ENCODE data around the gene STX10. TPM values are rescaled to one million over a fixed set of nuclear protein-coding genes. Genes with fewer than 3 reads are reported as not detected.

The STX10 gene
- total and polyA plus RNA-seq, 7 donors, result 18.5 to 63.3 (median 20.4) TPM

DNA sequence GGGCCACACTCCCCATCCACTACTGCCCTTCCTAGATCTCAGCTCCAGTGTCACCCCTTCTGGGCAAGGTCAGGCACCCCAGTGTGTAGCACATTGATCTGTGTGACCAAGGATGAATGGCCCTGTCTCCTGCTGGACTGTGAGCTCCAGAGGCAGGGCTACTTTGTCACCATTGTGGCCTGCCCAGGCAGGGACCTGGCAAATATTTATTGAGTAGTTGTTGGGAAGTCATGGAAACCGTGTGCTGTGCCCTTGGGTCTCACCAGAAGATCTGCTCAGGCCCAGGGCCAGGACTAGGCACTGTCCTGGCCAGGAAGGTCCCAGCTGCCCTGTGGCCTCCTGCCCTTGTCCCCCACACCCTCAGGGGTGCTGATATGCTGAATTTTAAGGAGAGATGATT, 21.6 kb downstream of the STX10 start:
- Histone ChIP-seq H3K36me3 (ENCODE audit: insufficient read depth in 1 of 2, low read depth in 1 of 2) (peaks cover 0 to 7% of the 10 kb centered on the region in 2 donors), H3K27ac (no peak overlapping the region), H3K4me1 (no peaks in the 10 kb centered on the region), H3K9me3 (no peaks in the 10 kb centered on the region), H3K27me3 (ENCODE audit: insufficient read depth in 3 of 3, low read length in 2 of 3) (no peaks in the 10 kb centered on the region), H3K4me3 (no peak overlapping the region)
- WGBS, 3 donors, result 40 to 57% (median 44%) methylated on average over 1 of the region's 1 CpG
- TF ChIP-seq, protein P1, sequence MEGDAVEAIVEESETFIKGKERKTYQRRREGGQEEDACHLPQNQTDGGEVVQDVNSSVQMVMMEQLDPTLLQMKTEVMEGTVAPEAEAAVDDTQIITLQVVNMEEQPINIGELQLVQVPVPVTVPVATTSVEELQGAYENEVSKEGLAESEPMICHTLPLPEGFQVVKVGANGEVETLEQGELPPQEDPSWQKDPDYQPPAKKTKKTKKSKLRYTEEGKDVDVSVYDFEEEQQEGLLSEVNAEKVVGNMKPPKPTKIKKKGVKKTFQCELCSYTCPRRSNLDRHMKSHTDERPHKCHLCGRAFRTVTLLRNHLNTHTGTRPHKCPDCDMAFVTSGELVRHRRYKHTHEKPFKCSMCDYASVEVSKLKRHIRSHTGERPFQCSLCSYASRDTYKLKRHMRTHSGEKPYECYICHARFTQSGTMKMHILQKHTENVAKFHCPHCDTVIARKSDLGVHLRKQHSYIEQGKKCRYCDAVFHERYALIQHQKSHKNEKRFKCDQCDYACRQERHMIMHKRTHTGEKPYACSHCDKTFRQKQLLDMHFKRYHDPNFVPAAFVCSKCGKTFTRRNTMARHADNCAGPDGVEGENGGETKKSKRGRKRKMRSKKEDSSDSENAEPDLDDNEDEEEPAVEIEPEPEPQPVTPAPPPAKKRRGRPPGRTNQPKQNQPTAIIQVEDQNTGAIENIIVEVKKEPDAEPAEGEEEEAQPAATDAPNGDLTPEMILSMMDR (IDR thresholded peaks at IDR 0.05), result no peak
- no peak for DNase-seq
- ATAC-seq, result no peak
- intact Hi-C loops (cut with DNase I), result no loop called here

DNA sequence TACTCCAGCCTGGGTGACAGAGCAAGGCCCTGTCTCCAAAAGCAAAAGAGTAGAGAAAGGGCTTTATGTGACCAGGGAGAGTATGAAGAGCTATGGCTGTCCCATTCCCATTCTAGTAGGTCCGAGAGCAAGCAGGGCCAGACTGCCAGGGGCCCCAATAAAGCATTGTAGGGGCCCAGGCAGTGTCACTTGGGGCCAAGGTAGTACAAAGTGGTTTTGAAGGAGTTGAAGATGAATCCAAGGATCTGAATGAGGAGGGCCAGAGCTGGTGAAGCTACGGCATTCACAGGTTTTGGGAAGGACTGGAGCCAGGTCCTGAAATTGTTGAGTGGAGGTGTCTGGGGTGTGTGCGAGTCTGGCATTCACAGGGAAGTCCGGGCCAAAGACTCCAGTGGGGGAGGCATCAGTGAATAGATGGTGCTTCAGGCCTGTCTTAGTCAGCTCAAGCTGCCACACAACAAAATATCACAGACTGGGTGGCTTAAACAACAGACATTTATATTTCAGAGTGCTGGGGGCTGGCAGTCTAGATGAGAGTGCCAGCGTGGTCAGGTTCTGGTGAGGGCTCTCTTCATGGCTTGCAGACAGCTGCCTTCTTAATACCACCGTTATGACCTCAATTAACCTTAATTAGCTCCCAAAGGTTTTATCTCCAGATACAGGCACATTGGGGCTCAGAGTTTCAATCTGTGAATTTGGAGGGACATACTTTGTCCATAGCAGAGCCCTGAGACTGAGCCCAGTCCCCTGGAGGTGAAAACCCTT, 22.2 kb downstream of the STX10 start:
- TF ChIP-seq, protein P1 (IDR thresholded peaks at IDR 0.05), result no peak
- no peaks in the 10 kb centered on the region for H3K9me3 ChIP-seq
- peaks cover 0 to 7% of the 10 kb centered on the region in 2 donors for H3K36me3 ChIP-seq (ENCODE audit: insufficient read depth in 1 of 2, low read depth in 1 of 2)
- no peaks in the 10 kb centered on the region for H3K27me3 ChIP-seq (ENCODE audit: insufficient read depth in 3 of 3, low read length in 2 of 3)
- WGBS, 3 donors, result 80 to 91% (median 83%) methylated on average over 6 of the region's 6 CpGs
- no peaks in the 10 kb centered on the region for H3K4me1 ChIP-seq
- H3K4me3 ChIP-seq, result no peak overlapping the region
- intact Hi-C loops (cut with DNase I), result no loop called here
- DNase-seq (no peak), ATAC-seq (no peak)
- H3K27ac ChIP-seq, result no peak overlapping the region

DNA sequence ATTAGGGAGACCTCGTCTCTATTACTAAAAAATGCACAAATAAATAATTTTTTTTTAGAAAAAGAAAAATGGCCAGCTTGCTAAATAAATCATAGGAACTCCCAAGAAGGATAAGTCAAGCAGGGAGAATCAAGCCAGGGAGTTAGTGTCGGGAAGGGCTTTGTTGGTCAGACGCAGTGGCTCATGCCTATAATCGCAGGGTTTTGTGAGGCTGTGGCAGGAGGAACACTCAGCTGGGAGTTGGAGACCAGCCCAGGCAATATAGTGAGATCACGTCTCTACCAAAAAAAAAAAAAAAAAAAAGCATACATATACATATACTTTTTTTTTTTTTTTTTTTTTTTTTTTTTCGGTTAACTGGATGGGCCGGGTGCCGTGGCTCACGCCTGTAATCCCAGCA, 23.1 kb downstream of the STX10 start:
- Histone ChIP-seq H3K27ac (no peak overlapping the region), H3K9me3 (no peaks in the 10 kb centered on the region), H3K36me3 (ENCODE audit: insufficient read depth in 1 of 2, low read depth in 1 of 2) (peaks cover 0 to 7% of the 10 kb centered on the region in 2 donors), H3K4me1 (no peaks in the 10 kb centered on the region), H3K27me3 (ENCODE audit: insufficient read depth in 3 of 3, low read length in 2 of 3) (no peaks in the 10 kb centered on the region), H3K4me3 (no peak overlapping the region)
- intact Hi-C loops (cut with DNase I), result no loop called here
- WGBS, 3 donors, result 76 to 91% (median 82%) methylated on average over 8 to 9 of the region's 9 CpGs
- DNase-seq (no peak), ATAC-seq (no peak)
- TF ChIP-seq, protein P1 (IDR thresholded peaks at IDR 0.05), result no peak

DNA sequence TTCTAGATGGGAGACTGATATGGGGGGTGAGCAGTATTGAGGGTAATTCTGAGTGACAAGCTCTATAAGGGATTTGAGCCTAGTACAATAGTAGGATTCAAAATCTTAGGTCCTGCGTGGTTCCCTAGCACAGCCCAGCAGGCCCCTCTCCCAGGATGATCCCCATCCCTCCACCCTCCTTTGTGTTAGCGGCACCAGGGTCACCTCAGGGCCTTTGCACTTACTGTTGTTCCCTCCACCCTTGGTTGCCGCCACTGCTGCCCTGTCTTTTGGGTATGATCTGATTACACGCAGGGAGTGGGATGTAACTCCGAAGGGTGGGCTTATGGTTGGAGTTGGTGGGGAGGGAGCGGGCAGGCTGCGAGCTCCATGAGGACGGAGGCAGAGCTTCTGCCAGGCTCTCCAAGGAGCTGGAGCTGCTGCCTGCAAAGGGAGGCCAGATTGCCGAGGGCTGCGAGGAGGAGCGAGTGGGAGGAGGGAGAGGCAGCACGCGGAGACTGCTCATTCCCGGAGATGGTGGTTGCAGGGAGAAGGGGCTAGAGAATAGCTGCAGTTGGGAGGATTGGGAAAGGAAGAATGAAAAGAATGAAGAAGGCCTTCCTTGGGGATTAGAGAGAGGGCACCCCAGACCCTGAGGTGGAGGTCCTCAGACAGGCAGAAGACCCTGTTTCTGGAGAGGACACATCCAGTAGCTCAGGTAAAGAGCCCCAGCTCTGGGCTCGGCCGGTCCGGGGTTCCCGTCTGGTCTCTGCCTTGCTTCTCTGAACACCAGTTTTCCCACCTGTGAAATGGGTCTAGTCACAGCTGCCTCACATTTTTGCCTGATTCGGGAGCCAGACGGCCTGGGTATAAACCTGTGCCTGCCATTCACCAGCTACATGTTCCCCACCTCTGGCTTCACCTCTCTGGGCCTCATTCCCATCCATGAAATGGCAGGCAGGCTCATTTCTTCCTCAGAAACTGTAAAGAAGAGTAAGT, 26.9 kb downstream of the STX10 start:
- no peaks in the 10 kb centered on the region for H3K27me3 ChIP-seq (ENCODE audit: insufficient read depth in 3 of 3, low read length in 2 of 3)
- TF ChIP-seq, protein P1 (IDR thresholded peaks at IDR 0.05), result no peak
- peaks cover 0 to 7% of the 10 kb centered on the region in 2 donors for H3K36me3 ChIP-seq (ENCODE audit: insufficient read depth in 1 of 2, low read depth in 1 of 2)
- intact Hi-C loops (cut with DNase I), result no loop called here
- H3K4me3 ChIP-seq, result no peak overlapping the region
- H3K9me3 ChIP-seq, result no peaks in the 10 kb centered on the region
- no peak overlapping the region for H3K27ac ChIP-seq
- WGBS, 3 donors, result 87 to 92% (median 89%) methylated on average over 20 of the region's 20 CpGs
- ATAC-seq (no peak), DNase-seq (no peak)
- peaks cover 13% of the 10 kb centered on the region for H3K4me1 ChIP-seq
